OCI-LY3 (cell line): Measurements from ENCODE around the gene ADAP2.

Experiments used
- CTCF ChIP-seq: fragments of 200-600, 300-600 bp; sonication (generic); IDR thresholded peaks from 2 replicates; pipeline ENCODE4 v1.5.1; 2014; ENCODE audit warnings: antibody characterized with exemption, low read length, low read depth
- EZH2phosphoT487 ChIP-seq: fragments of 200-600 bp; shearing (Covaris generic); IDR thresholded peaks from 2 replicates; pipeline ENCODE4 v1.6.1; 2018; ENCODE audit warnings: antibody characterized with exemption, mixed run types, low read depth

- TF ChIP-seq CTCF = no peak
- TF ChIP-seq EZH2phosphoT487 = no peak
These were observed 4.8 kb downstream of the ADAP2 start for GRCh38 chr17:30926516-30926915.
